ENCODE measurements around the gene SLF2.
"Not testable (repeated sequence)": the region's sequence is repeated elsewhere in the genome, so short reads cannot be mapped to it uniquely, and the experiment has no call there.

SLF2 gene

GRCh38 chr10:100967332-100967731, 54.6 kb downstream of the SLF2 start:
- DNase-seq: no peak

- no peak for DNase-seq
Measured at GRCh38 chr10:100968062-100968736, 55.4 kb downstream of the SLF2 start.

- no peak for DNase-seq
Measured at GRCh38 chr10:100968863-100969186, 56.1 kb downstream of the SLF2 start.

GRCh38 chr10:100969187-100970075, 56.7 kb downstream of the SLF2 start, which contains the start of gene SEMA4G:
SEMA4G (plus strand) TSS chr10:100969504; CDS start chr10:100972913, 3,409 bp downstream.
- DNase-seq: peak; percentile 23

- no peak for DNase-seq
Measured at GRCh38 chr10:100970076-100970913, 57.5 kb downstream of the SLF2 start.

GRCh38 chr10:100970914-100971811, 58.4 kb downstream of the SLF2 start:
- DNase-seq: no peak

- no peak for DNase-seq
Measured at GRCh38 chr10:100972115-100972903, 59.5 kb downstream of the SLF2 start.

GRCh38 chr10:100972904-100973535, 60.3 kb downstream of the SLF2 start:
- no peak for DNase-seq

GRCh38 chr10:100975397-100975796, 62.6 kb downstream of the SLF2 start:
- not testable (repeated sequence) for DNase-seq

- DNase-seq: no peak
Measured at GRCh38 chr10:100976906-100977305, 64.1 kb downstream of the SLF2 start.

GRCh38 chr10:100977436-100977835, 64.7 kb downstream of the SLF2 start:
- DNase-seq: no peak

GRCh38 chr10:100978121-100978900, 65.5 kb downstream of the SLF2 start:
- no peak for DNase-seq

GRCh38 chr10:100978901-100979195, 66.1 kb downstream of the SLF2 start:
- no peak for DNase-seq

- no peak for DNase-seq
Measured at GRCh38 chr10:100979791-100980272, 67.1 kb downstream of the SLF2 start.

- no peak for DNase-seq
Measured at GRCh38 chr10:100980311-100980710, 67.5 kb downstream of the SLF2 start.

GRCh38 chr10:100980711-100981110, 67.9 kb downstream of the SLF2 start:
- DNase-seq: no peak

- DNase-seq: no peak
Measured at GRCh38 chr10:100981178-100981772, 68.5 kb downstream of the SLF2 start.

- DNase-seq: no peak
Measured at GRCh38 chr10:100982916-100983830, 70.4 kb downstream of the SLF2 start.
